ENCODE results near the gene HAO1.

The HAO1 gene

GRCh38 chr20:7883741-7884140 lies 56.5 kb downstream of the HAO1 start:
- no peak overlapping the region for H3K27ac ChIP-seq (ENCODE audit: low read length)
- peaks cover 13% of the 10 kb centered on the region for H3K4me1 ChIP-seq (ENCODE audit: low read length)
- H2AFZ ChIP-seq (ENCODE audit: low read length), result no peak overlapping the region
- TF ChIP-seq CTCF (IDR thresholded peaks at IDR 0.05; ENCODE audit: low read length), result no peak
- no peak for TF ChIP-seq EZH2phosphoT487 (IDR thresholded peaks at IDR 0.05; ENCODE audit: low read length)
- no peak for TF ChIP-seq EZH2 (optimal IDR thresholded peaks at IDR 0.05; ENCODE audit: low read depth, low read length)
- no peaks in the 10 kb centered on the region for H3F3A ChIP-seq (ENCODE audit: insufficient read depth, low read length)
- no peaks in the 10 kb centered on the region for H3K36me3 ChIP-seq (replicated peaks; ENCODE audit: insufficient read depth, low read length)
- H3K9me3 ChIP-seq (replicated peaks; ENCODE audit: insufficient read depth, low read length), result no peaks in the 10 kb centered on the region
- no peaks in the 10 kb centered on the region for H4K20me1 ChIP-seq (ENCODE audit: insufficient read depth, low read length)
- H3K4me3 ChIP-seq (ENCODE audit: low read length), result no peak overlapping the region
- no peak for DNase-seq
- no peaks in the 10 kb centered on the region for H3K27me3 ChIP-seq (replicated peaks; ENCODE audit: insufficient read depth, low read length)
- no peaks in the 10 kb centered on the region for H3K9me2 ChIP-seq (replicated peaks; ENCODE audit: insufficient read depth, low read length)
- H3K79me2 ChIP-seq (ENCODE audit: low read length), result no peaks in the 10 kb centered on the region
- H3K4me2 ChIP-seq (ENCODE audit: low read depth, low read length), result no peak overlapping the region
- H3K9ac ChIP-seq (ENCODE audit: low read length), result no peak overlapping the region

GRCh38 chr20:7883309-7883708 lies 56.9 kb downstream of the HAO1 start:
- Histone ChIP-seq H3K27ac (ENCODE audit: low read length) (no peak overlapping the region), H3F3A (ENCODE audit: insufficient read depth, low read length) (no peaks in the 10 kb centered on the region), H4K20me1 (ENCODE audit: insufficient read depth, low read length) (no peaks in the 10 kb centered on the region), H2AFZ (ENCODE audit: low read length) (no peak overlapping the region), H3K4me2 (ENCODE audit: low read depth, low read length) (no peak overlapping the region), H3K36me3 (replicated peaks; ENCODE audit: insufficient read depth, low read length) (no peaks in the 10 kb centered on the region), H3K9ac (ENCODE audit: low read length) (no peak overlapping the region), H3K27me3 (replicated peaks; ENCODE audit: insufficient read depth, low read length) (no peaks in the 10 kb centered on the region), H3K4me3 (ENCODE audit: low read length) (no peak overlapping the region), H3K9me2 (replicated peaks; ENCODE audit: insufficient read depth, low read length) (no peaks in the 10 kb centered on the region), H3K79me2 (ENCODE audit: low read length) (no peaks in the 10 kb centered on the region), H3K4me1 (ENCODE audit: low read length) (peaks cover 13% of the 10 kb centered on the region), H3K9me3 (replicated peaks; ENCODE audit: insufficient read depth, low read length) (no peaks in the 10 kb centered on the region)
- TF ChIP-seq EZH2 (optimal IDR thresholded peaks at IDR 0.05; ENCODE audit: low read depth, low read length), result no peak
- TF ChIP-seq EZH2phosphoT487 (IDR thresholded peaks at IDR 0.05; ENCODE audit: low read length), result no peak
- TF ChIP-seq CTCF (IDR thresholded peaks at IDR 0.05; ENCODE audit: low read length), result no peak
- DNase-seq, result no peak

- Histone ChIP-seq H4K20me1 (ENCODE audit: insufficient read depth, low read length) (no peaks in the 10 kb centered on the region), H3K79me2 (ENCODE audit: low read length) (no peaks in the 10 kb centered on the region), H2AFZ (ENCODE audit: low read length) (no peak overlapping the region), H3K36me3 (replicated peaks; ENCODE audit: insufficient read depth, low read length) (no peaks in the 10 kb centered on the region), H3K9me3 (replicated peaks; ENCODE audit: insufficient read depth, low read length) (no peaks in the 10 kb centered on the region), H3K4me1 (ENCODE audit: low read length) (peaks cover 13% of the 10 kb centered on the region), H3K4me3 (ENCODE audit: low read length) (no peak overlapping the region), H3F3A (ENCODE audit: insufficient read depth, low read length) (no peaks in the 10 kb centered on the region), H3K27me3 (replicated peaks; ENCODE audit: insufficient read depth, low read length) (no peaks in the 10 kb centered on the region), H3K27ac (ENCODE audit: low read length) (no peak overlapping the region), H3K9ac (ENCODE audit: low read length) (no peak overlapping the region), H3K4me2 (ENCODE audit: low read depth, low read length) (no peak overlapping the region), H3K9me2 (replicated peaks; ENCODE audit: insufficient read depth, low read length) (no peaks in the 10 kb centered on the region)
- TF ChIP-seq CTCF (IDR thresholded peaks at IDR 0.05; ENCODE audit: low read length), result no peak
- DNase-seq, result no peak
These were observed 58.2 kb downstream of the HAO1 start for GRCh38 chr20:7882076-7882475.

Measured in MM.1S (cell line).